Mucosa of descending colon (tissue), 3 donors: ENCODE data around the gene ZBTB7C. TPM values are rescaled to one million over a fixed set of nuclear protein-coding genes. Genes with fewer than 3 reads are reported as not detected.

Source experiments
- ATAC-seq: fragments of 200-7000 bp; cut with Tn5 transposase; one replicate; pipeline ENCODE4 v1.9.1; 2020; ENCODE audit warnings: mild to moderate bottlenecking, moderate library complexity
- DNase-seq, 3 donors: peaks; one replicate each; pipeline ENCODE4 v3.0.0-alpha.2; 2020
- H3K36me3 ChIP-seq: fragments of 200-600 bp; one replicate; pipeline ENCODE4 v1.8.0; 2021; ENCODE audit warnings: low read depth, mild to moderate bottlenecking
- H3K4me1 ChIP-seq: fragments of 200-600 bp; one replicate; pipeline ENCODE4 v1.8.0; 2021; ENCODE audit warnings: low read depth, mild to moderate bottlenecking
- H3K4me3 ChIP-seq: fragments of 200-600 bp; one replicate; pipeline ENCODE4 v1.8.0; 2021; ENCODE audit warnings: mild to moderate bottlenecking
- H3K9me3 ChIP-seq: fragments of 200-600 bp; one replicate; pipeline ENCODE4 v1.8.0; 2021; ENCODE audit warnings: mild to moderate bottlenecking
- intact Hi-C, 2 donors: fragments of 100-400 bp; cut with DNase I in 1 of 2; cut with micrococcal nuclease in 1 of 2; formaldehyde crosslinking; loops; one replicate each; pipeline versions ENCODE4 v1.11.0 to v1.11.1; 2022; cut with DNase I, micrococcal nuclease
- total RNA-seq, 3 donors: library from RNA; stranded (reverse); fragmentation: NEBNext Ultra II Directional in 2 of 3; extraction: Animal tissue kit (Norgen Biotek cat#: 25700) in 2 of 3; gene quantifications; one replicate each; pipeline versions ENCODE4 v1.2.1 to v1.2.4, GENCODE V29; 2021 to 2023
- TF ChIP-seq, protein P1 (sequence below): fragments of 200-600 bp; IDR thresholded peaks from one replicate; pipeline ENCODE4 v1.8.0; 2022; ENCODE audit warnings: antibody characterized with exemption, mild to moderate bottlenecking
- donor health status: DM: no; HTN: no; CAD: no; lungs with moderate emphysema.
- donor health status: DM: no; HTN: no; CAD: no.
- donor health status: DM: no; HTN: yes; CAD: no.

ZBTB7C gene
- total RNA-seq, 3 donors from 2014 or later = 20.8 to 56.6 (median 38.2) TPM

DNA sequence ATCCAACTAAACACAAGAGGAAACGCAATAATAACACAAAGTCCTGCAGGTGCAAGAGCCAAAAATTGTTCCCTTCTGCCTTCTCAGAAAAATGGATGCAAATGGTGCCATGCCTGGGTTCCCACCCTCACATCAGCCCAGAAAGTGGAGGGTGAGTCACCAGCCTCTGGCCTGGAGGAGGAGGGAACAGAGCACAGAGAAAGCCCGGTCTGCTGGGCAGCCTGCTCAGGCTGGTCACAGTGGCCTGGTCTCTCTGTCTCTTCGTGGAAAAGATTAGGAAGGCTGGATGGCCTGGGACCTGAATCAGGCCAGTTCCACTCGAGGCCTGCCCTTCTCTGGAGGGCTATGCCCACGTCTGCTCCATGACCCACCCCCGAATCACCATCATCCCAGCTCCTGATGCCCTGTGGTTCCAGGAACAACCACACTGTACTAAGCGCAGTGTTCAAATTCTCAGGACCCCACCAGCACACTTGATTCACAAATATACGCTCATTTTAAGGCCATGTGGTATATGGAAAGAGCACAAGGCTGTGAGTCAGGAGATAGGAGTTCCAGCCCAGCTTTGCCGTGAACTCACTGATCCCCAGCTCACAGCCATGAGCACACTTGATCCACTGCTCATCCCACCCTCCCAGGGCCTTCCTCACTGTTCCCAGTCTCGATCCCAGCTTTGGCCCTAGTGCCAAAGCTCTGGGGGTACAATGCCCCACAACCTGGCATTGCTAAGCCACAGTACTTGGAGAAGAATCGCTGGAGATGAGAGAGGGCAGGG is 82.1 kb downstream of the ZBTB7C start:
- Histone ChIP-seq H3K4me1 (no peaks in the 10 kb centered on the region), H3K4me3 (no peak overlapping the region), H3K36me3 (no peaks in the 10 kb centered on the region), H3K9me3 (no peaks in the 10 kb centered on the region)
- intact Hi-C loops = no loop called here
- TF ChIP-seq, protein P1, sequence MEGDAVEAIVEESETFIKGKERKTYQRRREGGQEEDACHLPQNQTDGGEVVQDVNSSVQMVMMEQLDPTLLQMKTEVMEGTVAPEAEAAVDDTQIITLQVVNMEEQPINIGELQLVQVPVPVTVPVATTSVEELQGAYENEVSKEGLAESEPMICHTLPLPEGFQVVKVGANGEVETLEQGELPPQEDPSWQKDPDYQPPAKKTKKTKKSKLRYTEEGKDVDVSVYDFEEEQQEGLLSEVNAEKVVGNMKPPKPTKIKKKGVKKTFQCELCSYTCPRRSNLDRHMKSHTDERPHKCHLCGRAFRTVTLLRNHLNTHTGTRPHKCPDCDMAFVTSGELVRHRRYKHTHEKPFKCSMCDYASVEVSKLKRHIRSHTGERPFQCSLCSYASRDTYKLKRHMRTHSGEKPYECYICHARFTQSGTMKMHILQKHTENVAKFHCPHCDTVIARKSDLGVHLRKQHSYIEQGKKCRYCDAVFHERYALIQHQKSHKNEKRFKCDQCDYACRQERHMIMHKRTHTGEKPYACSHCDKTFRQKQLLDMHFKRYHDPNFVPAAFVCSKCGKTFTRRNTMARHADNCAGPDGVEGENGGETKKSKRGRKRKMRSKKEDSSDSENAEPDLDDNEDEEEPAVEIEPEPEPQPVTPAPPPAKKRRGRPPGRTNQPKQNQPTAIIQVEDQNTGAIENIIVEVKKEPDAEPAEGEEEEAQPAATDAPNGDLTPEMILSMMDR = no peak
- DNase-seq (no peak), ATAC-seq (peak; percentile 9)

DNA sequence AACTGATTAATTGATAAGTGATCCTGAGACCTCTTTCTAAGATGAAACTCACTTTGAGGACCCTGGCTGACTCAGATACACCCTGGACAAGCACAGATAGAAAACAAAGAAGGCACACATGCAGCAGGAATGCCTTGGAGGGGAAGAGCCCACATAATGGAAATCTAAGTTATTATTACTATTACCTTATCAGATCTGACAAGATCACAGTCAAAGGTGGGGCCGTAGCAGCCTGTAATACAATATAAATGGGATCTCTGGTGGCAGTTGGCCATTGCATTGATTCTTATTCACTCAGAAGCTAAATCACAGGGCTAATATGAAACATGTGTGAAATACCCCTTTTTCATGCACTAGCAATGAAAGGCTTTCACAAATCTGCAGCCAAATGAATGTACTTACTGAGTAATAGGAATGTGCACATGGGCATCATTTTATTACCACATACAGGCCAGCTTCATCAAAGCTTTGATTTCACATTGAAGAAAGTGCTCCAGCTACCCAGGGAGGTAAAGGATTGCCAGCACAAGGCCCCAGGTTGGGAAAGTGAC is 84.0 kb downstream of the ZBTB7C start:
- intact Hi-C loops = no loop called here
- Histone ChIP-seq H3K36me3 (no peaks in the 10 kb centered on the region), H3K9me3 (no peaks in the 10 kb centered on the region), H3K4me1 (peaks cover under 1% of the 10 kb centered on the region), H3K4me3 (no peak overlapping the region)
- no peak for DNase-seq
- TF ChIP-seq, protein P1 = no peak
- no peak for ATAC-seq

DNA sequence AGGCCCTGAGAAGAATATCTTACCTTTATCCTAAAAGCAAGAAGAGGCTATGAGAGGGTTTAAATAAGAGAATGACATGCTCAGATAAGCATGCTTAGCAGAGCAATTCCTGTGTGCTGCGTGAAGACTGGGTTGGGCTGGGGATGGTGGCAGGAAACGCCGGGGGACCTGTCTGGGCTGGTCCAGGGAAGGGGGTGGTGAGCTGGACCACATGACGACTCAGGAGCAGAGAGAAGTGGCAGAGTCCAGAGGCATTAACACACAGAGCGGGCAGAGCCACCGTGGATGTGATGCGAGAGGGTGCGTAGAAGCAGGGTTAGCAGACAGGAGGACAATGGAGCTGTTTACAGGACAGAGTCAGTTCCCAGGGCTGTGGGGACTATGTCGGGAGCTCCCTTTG is 84.5 kb downstream of the ZBTB7C start:
- H3K9me3 ChIP-seq = no peaks in the 10 kb centered on the region
- intact Hi-C loops = no loop called here
- H3K4me3 ChIP-seq = no peak overlapping the region
- TF ChIP-seq, protein P1 = no peak
- H3K4me1 ChIP-seq = peaks cover 4% of the 10 kb centered on the region
- no peak for ATAC-seq
- no peak for DNase-seq
- H3K36me3 ChIP-seq = no peaks in the 10 kb centered on the region

DNA sequence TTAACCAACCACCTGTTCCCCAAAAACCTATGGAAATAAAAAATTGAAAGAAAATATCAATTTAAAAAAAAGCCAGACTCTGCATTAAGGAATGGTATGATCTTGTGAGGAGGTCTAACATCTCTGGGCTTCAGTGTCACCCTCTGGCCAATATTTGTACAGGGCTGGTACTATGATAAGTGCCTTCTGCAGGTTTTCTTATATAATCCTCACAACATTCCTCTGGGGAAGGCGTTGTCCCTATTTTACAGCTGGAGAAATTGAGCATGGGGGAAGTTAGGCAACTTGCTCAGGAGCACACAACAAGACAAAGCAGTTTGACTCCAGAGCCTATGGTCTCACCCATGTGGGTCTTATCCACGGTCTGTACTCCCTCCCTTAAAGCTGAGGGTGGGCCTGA is 86.0 kb downstream of the ZBTB7C start:
- intact Hi-C loops = no loop called here

DNA sequence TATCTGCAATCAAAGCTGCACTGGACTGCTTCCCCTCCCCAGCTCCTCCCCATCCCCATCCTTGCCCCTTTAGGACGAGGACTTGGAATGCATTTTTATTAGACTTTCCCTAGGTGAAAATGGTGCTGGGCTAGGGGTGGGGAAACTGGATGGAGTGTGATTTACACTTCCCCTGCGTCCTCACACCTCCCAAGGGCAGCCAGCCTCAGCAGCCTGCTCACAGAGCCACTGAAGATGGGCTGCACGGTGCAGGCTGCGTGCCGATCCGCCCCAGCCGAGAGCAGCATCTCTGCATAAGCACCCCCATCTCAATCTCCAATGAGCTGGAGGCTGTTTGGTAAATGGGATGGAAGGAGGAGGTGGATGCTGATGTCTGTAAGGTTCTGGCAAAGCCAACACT is 87.6 kb downstream of the ZBTB7C start:
- DNase-seq (no peak), ATAC-seq (no peak)
- H3K4me3 ChIP-seq = no peak overlapping the region
- intact Hi-C loops = no loop called here
- peaks cover 4% of the 10 kb centered on the region for H3K4me1 ChIP-seq
- TF ChIP-seq, protein P1 = no peak
- no peaks in the 10 kb centered on the region for H3K9me3 ChIP-seq
- H3K36me3 ChIP-seq = no peaks in the 10 kb centered on the region

More for the DNA sequence above, 86.0 kb downstream of the ZBTB7C start:
- H3K36me3 ChIP-seq = no peaks in the 10 kb centered on the region
- TF ChIP-seq, protein P1 = no peak
- H3K9me3 ChIP-seq = no peaks in the 10 kb centered on the region
- ATAC-seq (no peak), DNase-seq (no peak)
- H3K4me3 ChIP-seq = no peak overlapping the region
- H3K4me1 ChIP-seq = peaks cover 4% of the 10 kb centered on the region
